CD4-positive, alpha-beta memory T cell (primary cell): ENCODE measurements around the gene TRIM74. TPM values are rescaled to one million over a fixed set of nuclear protein-coding genes. Genes with fewer than 3 reads are reported as not detected.
"Not testable (repeated sequence)": the region's sequence is repeated elsewhere in the genome, so short reads cannot be mapped to it uniquely, and the experiment has no call there.

Experiments used
- CTCF ChIA-PET: fragments of 350-600 bp; sonication (Branson Sonifier 250); formaldehyde crosslinking; loops from one replicate; lab custom pipeline; 2021; ENCODE audit warnings: inconsistent platforms; ENCODE audit not compliant: partially characterized antibody; lab: Charles Lee
- POLR2A ChIA-PET: fragments of 350-600 bp; sonication (Branson Sonifier 250); formaldehyde crosslinking; loops from one replicate; lab custom pipeline; 2021; ENCODE audit not compliant: partially characterized antibody; lab: Charles Lee
- DNase-seq, 5 donors: peaks; one replicate each; pipeline versions ENCODE4 v3.0.0 to v3.0.0-alpha.2; 2020 to 2022; ENCODE audit warnings: mixed read lengths in 1 of 5
- H3K27ac ChIP-seq: one replicate; pipeline ENCODE4 v1.7.0; 2013; ENCODE audit warnings: low read depth, low read length
- H3K27me3 ChIP-seq: 2 replicates; pipeline ENCODE4 v1.7.0; 2013; ENCODE audit warnings: mild to moderate bottlenecking, low read length, moderate library complexity; ENCODE audit not compliant: insufficient read depth
- H3K36me3 ChIP-seq: 2 replicates; pipeline ENCODE4 v1.7.0; 2013; ENCODE audit warnings: mild to moderate bottlenecking, low read length, moderate library complexity; ENCODE audit not compliant: insufficient read depth
- H3K4me1 ChIP-seq: 2 replicates; pipeline ENCODE4 v1.7.0; 2013; ENCODE audit warnings: mild to moderate bottlenecking, low read length, moderate library complexity; ENCODE audit not compliant: insufficient read depth
- H3K4me3 ChIP-seq, 2 donors: one replicate each; pipeline ENCODE4 v1.7.0; 2013; ENCODE audit warnings: low read length in 2 of 2, mild to moderate bottlenecking in 1 of 2
- H3K9me3 ChIP-seq, 2 donors: one replicate each; pipeline ENCODE4 v1.7.0; 2013; ENCODE audit warnings: low read length in 2 of 2, control low read depth in 1 of 2; ENCODE audit not compliant: control insufficient read depth in 1 of 2
- H3K27ac Mint-ChIP-seq, 7 donors: one replicate each; pipeline ENCODE4 v1.8.0; 2020 to 2021; ENCODE audit warnings: mixed read lengths in 7 of 7, mild to moderate bottlenecking in 6 of 7, inconsistent platforms in 3 of 7, moderate library complexity in 3 of 7
- H3K27me3 Mint-ChIP-seq, 2 donors: one replicate each; pipeline ENCODE4 v1.8.0; 2020 to 2021; ENCODE audit warnings: mixed read lengths in 2 of 2
- H3K36me3 Mint-ChIP-seq, 2 donors: one replicate each; pipeline ENCODE4 v1.8.0; 2020 to 2021; ENCODE audit warnings: mixed read lengths in 2 of 2, inconsistent platforms in 1 of 2, mild to moderate bottlenecking in 1 of 2
- H3K4me1 Mint-ChIP-seq, 4 donors: one replicate each; pipeline ENCODE4 v1.8.0; 2020 to 2021; ENCODE audit warnings: mixed read lengths in 4 of 4, mild to moderate bottlenecking in 1 of 4
- H3K4me3 Mint-ChIP-seq, 8 donors: one replicate each; pipeline ENCODE4 v1.8.0; 2020 to 2021; ENCODE audit warnings: mixed read lengths in 8 of 8, mild to moderate bottlenecking in 7 of 8, moderate library complexity in 6 of 8, inconsistent platforms in 3 of 8
- H3K9me3 Mint-ChIP-seq, 8 donors: one replicate each; pipeline ENCODE4 v1.8.0; 2020 to 2021; ENCODE audit warnings: mixed read lengths in 8 of 8, mild to moderate bottlenecking in 5 of 8, inconsistent platforms in 3 of 8, moderate library complexity in 1 of 8
- intact Hi-C: fragments of 100-400 bp; cut with micrococcal nuclease; formaldehyde crosslinking; loops from one replicate; pipeline ENCODE4 v1.15.1; 2023
- polyA plus RNA-seq, 2 donors: library from polyadenylated mRNA; unstranded; fragments of 300-500 nt; fragmentation: Illumina TruSeq; gene quantifications; one replicate each; pipeline ENCODE4 v1.2.3, GENCODE V29; 2021
- total RNA-seq, 2 experiments: library from RNA; stranded (reverse); gene quantifications; one replicate each; pipeline ENCODE4 v1.2.3, GENCODE V29; 2021

TRIM74 gene
- total and polyA plus RNA-seq, 4 experiments from 2014 or later = 0.34 to 6.0 (median 5.2) TPM; not detected in 1

- peak within 1 kb of the TSS; percentile 96 for H3K27ac ChIP-seq
- peak; percentile 82 to 86 (median 86) for DNase-seq
- intact Hi-C loops = no loop called here
- Mint-ChIP-seq H3K4me3 (peak within 1 kb of the TSS; percentile 96 to 100 (median 98)), H3K27ac (peak within 1 kb of the TSS; percentile 99 to 100 (median 100)), H3K36me3 (peaks cover 25 to 52% of the 10 kb centered on the region in 2 donors), H3K27me3 (peaks cover 0 to 2% of the 10 kb centered on the region in 2 donors), H3K4me1 (peaks cover 23 to 36% (median 31%) of the 10 kb centered on the region in 4 donors), H3K9me3 (peaks cover 0 to 4% (median 0%) of the 10 kb centered on the region in 8 donors)
- CTCF ChIA-PET = no interaction called here
- H3K4me3 ChIP-seq = peak within 1 kb of the TSS; percentile 63 to 73
- H3K9me3 ChIP-seq = no peaks in the 10 kb centered on the region
- H3K4me1 ChIP-seq = peaks cover 26% of the 10 kb centered on the region
- no peaks in the 10 kb centered on the region for H3K27me3 ChIP-seq
- POLR2A ChIA-PET = no interaction called here
- H3K36me3 ChIP-seq = peaks cover 23% of the 10 kb centered on the region
These were observed 44.3 kb downstream of the TRIM74 start, which contains the start of gene POM121 for GRCh38 chr7:72924733-72925545. POM121 (plus strand) TSS chr7:72925095; CDS start chr7:72925122, 27 bp downstream.

- intact Hi-C loops = no loop called here
- Mint-ChIP-seq H3K36me3 (peaks cover 22 to 46% of the 10 kb centered on the region in 2 donors), H3K4me1 (peaks cover 25 to 38% (median 32%) of the 10 kb centered on the region in 4 donors)
These were observed 44.9 kb downstream of the TRIM74 start for GRCh38 chr7:72924386-72924732.

GRCh38 chr7:72919256-72919775 is 50.0 kb downstream of the TRIM74 start:
- intact Hi-C loops = loop anchor here (10.0 kb wide), 1 partner anchor 535 kb away; no protein-coding TSS in a partner anchor
- POLR2A ChIA-PET = no interaction called here
- CTCF ChIA-PET = no interaction called here

More at GRCh38 chr7:72924386-72924732, 44.9 kb downstream of the TRIM74 start:
- Histone ChIP-seq H3K4me3 (peak overlapping the region; percentile 63 to 73), H3K36me3 (peaks cover 21% of the 10 kb centered on the region), H3K27me3 (no peaks in the 10 kb centered on the region), H3K9me3 (no peaks in the 10 kb centered on the region), H3K4me1 (peaks cover 26% of the 10 kb centered on the region), H3K27ac (peak overlapping the region; percentile 96)
- Mint-ChIP-seq H3K27me3 (peaks cover 0 to 2% of the 10 kb centered on the region in 2 donors), H3K9me3 (peaks cover 0 to 4% (median 0%) of the 10 kb centered on the region in 8 donors), H3K4me3 (peak overlapping the region; percentile 96 to 100 (median 98)), H3K27ac (peak overlapping the region; percentile 99 to 100 (median 100))
- DNase-seq = no peak
- ChIA-PET POLR2A (no interaction called here), CTCF (no interaction called here)

GRCh38 chr7:72914756-72915525 is 54.3 kb downstream of the TRIM74 start:
- CTCF ChIA-PET = interaction anchor here (0.9 to 2.7 kb wide), 11 partner anchors 8 to 537 kb away, joined by 3 to 13 read pairs (median 5); partner anchors contain the start of gene TYW1B
- intact Hi-C loops = loop anchor here (2.0 to 10.0 kb wide), 2 partner anchors 86 to 540 kb away; partner anchors contain the start of gene TYW1B
- not testable (repeated sequence) for H3K36me3 ChIP-seq, H3K9me3 ChIP-seq, H3K27me3 ChIP-seq, H3K27me3 Mint-ChIP-seq, H3K4me1 ChIP-seq, H3K27ac ChIP-seq, H3K9me3 Mint-ChIP-seq, H3K4me3 ChIP-seq, H3K4me3 Mint-ChIP-seq
- DNase-seq = peak; percentile 36 to 59 (median 45)
- POLR2A ChIA-PET = interaction anchor here (0.8 to 2.0 kb wide), 2 partner anchors 85 to 87 kb away, joined by 5 to 8 read pairs; partner anchors contain the start of gene TYW1B
- Mint-ChIP-seq H3K27ac (peak overlapping the region; percentile 24 to 88 (median 46)), H3K4me1 (peaks cover 6 to 15% (median 12%) of the 10 kb centered on the region in 4 donors), H3K36me3 (peaks cover 21 to 35% of the 10 kb centered on the region in 2 donors)

More at GRCh38 chr7:72919256-72919775, 50.0 kb downstream of the TRIM74 start:
- H3K4me1 ChIP-seq = peaks cover 6% of the 10 kb centered on the region
- H3K36me3 ChIP-seq = no peaks in the 10 kb centered on the region
- H3K27me3 ChIP-seq = no peaks in the 10 kb centered on the region
- H3K27ac Mint-ChIP-seq = peak overlapping the region in 2 of 7 donors; percentile 40 to 57
- peaks cover 14 to 21% (median 17%) of the 10 kb centered on the region in 4 donors for H3K4me1 Mint-ChIP-seq
- H3K27ac ChIP-seq = no peak overlapping the region
- no peak overlapping the region for H3K4me3 Mint-ChIP-seq
- H3K4me3 ChIP-seq = no peak overlapping the region
- H3K27me3 Mint-ChIP-seq = no peaks in the 10 kb centered on the region
- no peaks in the 10 kb centered on the region for H3K9me3 ChIP-seq
- no peak for DNase-seq
- peaks cover 0 to 2% (median 0%) of the 10 kb centered on the region in 8 donors for H3K9me3 Mint-ChIP-seq
- H3K36me3 Mint-ChIP-seq = peaks cover 4 to 20% of the 10 kb centered on the region in 2 donors

- peaks cover 25 to 39% of the 10 kb centered on the region in 2 donors for H3K36me3 Mint-ChIP-seq
- peaks cover 6 to 14% (median 10%) of the 10 kb centered on the region in 4 donors for H3K4me1 Mint-ChIP-seq
- H3K27ac ChIP-seq, POLR2A ChIA-PET, H3K4me3 Mint-ChIP-seq, H3K27me3 ChIP-seq, H3K27me3 Mint-ChIP-seq, H3K36me3 ChIP-seq, H3K4me1 ChIP-seq, H3K9me3 Mint-ChIP-seq, H3K9me3 ChIP-seq, DNase-seq, H3K4me3 ChIP-seq: not testable (repeated sequence)
- CTCF ChIA-PET = interaction anchor here (0.8 kb wide), 1 partner anchor 13 kb away, joined by 3 read pairs; no protein-coding TSS in a partner anchor
- H3K27ac Mint-ChIP-seq = peak overlapping the region in 4 of 7 donors; percentile 63 to 90 (median 79)
- intact Hi-C loops = loop anchor here (2.0 to 10.0 kb wide), 2 partner anchors 85 to 541 kb away; partner anchors contain the start of gene TYW1B
These were observed 55.5 kb downstream of the TRIM74 start for GRCh38 chr7:72913750-72914149.

GRCh38 chr7:72911395-72911794 is 57.9 kb downstream of the TRIM74 start:
- H3K9me3 Mint-ChIP-seq, H3K27me3 Mint-ChIP-seq, H3K4me1 ChIP-seq, H3K27ac ChIP-seq, H3K27me3 ChIP-seq, CTCF ChIA-PET, H3K4me3 ChIP-seq, H3K36me3 ChIP-seq, H3K27ac Mint-ChIP-seq, H3K4me3 Mint-ChIP-seq, POLR2A ChIA-PET, H3K9me3 ChIP-seq, DNase-seq: not testable (repeated sequence)
- intact Hi-C loops = loop anchor here (10.0 kb wide), 1 partner anchor 543 kb away; no protein-coding TSS in a partner anchor
- peaks cover 6 to 12% (median 8%) of the 10 kb centered on the region in 4 donors for H3K4me1 Mint-ChIP-seq
- H3K36me3 Mint-ChIP-seq = peaks cover 37 to 47% of the 10 kb centered on the region in 2 donors
